NB4 (cell line): ENCODE data around the gene MACROD2.

Source experiments
- CTCF ChIP-seq: IDR thresholded peaks from one replicate; pipeline ENCODE4 v1.5.1; 2012; ENCODE audit warnings: low read depth, low read length
- MYC ChIP-seq: IDR thresholded peaks from 2 replicates; pipeline ENCODE4 v1.6.1; 2011; ENCODE audit warnings: low read depth, low read length
- POLR2A ChIP-seq: IDR thresholded peaks from 2 replicates; pipeline ENCODE4 v1.6.1; 2011; ENCODE audit warnings: mild to moderate bottlenecking; ENCODE audit not compliant: insufficient read length; ENCODE audit errors: extremely low read depth

GRCh38 chr20:15837563-15837962 is 1842.2 kb downstream of the MACROD2 start:
- no peak for TF ChIP-seq CTCF
- TF ChIP-seq POLR2A, result no peak
- no peak for TF ChIP-seq MYC
